Left colon (tissue), 2 donors: ENCODE results near the gene PEX6. TPM values are rescaled to one million over a fixed set of nuclear protein-coding genes. Genes with fewer than 3 reads are reported as not detected.
A peak's percentile ranks its signal among the peaks of the same experiment; 100 is the strongest.
"Not testable (repeated sequence)": the region's sequence is repeated elsewhere in the genome, so short reads cannot be mapped to it uniquely, and the experiment has no call there.

ENCODE experiments used
- ATAC-seq: fragments of 200-7000 bp; cut with Tn5 transposase; one replicate; pipeline ENCODE4 v1.9.1; 2020; ENCODE audit warnings: mild to moderate bottlenecking, moderate library complexity
- DNase-seq, 2 donors: peaks; one replicate each; pipeline ENCODE4 v3.0.0-alpha.2; 2020
- intact Hi-C, 2 donors: fragments of 100-400 bp; cut with DNase I in 1 of 2; cut with micrococcal nuclease in 1 of 2; formaldehyde crosslinking; loops; one replicate each; pipeline versions ENCODE4 v1.11.2 to v1.14.0; 2022; cut with DNase I, micrococcal nuclease
- total RNA-seq, 2 donors: library from RNA; stranded (reverse); fragmentation: NEBNext Ultra II Directional; extraction: Animal tissue kit (Norgen Biotek cat#: 25700); gene quantifications; one replicate each; pipeline ENCODE4 v1.2.1, GENCODE V29; 2021
- donor health status: DM: no; HTN: no; CAD: no.
- donor health status: DM: yes; HTN: yes; CAD: no.

The PEX6 gene
- total RNA-seq, 2 donors from 2014 or later: 22.4 to 26.9 TPM

DNA sequence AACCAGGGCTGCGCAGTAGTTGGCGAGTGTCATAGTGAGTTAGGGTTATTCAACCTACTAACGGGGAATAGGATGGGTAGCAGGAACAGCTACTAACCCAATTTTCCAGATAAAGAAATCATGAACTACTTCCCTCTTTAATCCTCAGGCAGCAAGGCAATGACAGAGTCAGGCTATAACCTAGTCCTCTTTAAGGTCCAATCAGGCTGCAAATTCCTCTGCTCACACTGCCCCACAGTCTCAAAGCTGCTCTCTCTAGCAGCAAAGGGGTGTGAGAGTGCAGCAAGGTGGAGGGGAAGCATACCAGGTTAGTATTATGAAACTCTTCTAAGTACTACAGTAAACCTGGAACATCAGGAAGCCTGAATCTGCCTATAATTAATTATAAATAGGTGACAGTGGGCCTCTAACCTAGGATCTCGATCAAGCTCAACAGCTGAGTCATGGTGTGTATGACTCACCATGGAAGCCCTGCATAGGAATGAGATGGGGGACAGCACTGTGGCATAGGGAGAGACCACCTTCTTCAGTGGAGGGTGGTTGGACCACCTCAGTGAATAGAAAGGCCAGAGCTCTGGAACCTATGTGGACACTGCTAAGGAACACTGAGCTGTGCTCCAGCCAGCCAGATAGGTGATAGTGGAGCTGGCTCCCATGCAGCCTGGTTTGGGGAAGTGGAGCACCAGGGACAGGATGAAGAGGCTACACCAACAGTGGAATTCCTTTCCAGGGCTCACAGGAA is 7.9 kb downstream of the PEX6 start:
- intact Hi-C loops: no loop called here
- ATAC-seq: no peak
- no peak for DNase-seq

DNA sequence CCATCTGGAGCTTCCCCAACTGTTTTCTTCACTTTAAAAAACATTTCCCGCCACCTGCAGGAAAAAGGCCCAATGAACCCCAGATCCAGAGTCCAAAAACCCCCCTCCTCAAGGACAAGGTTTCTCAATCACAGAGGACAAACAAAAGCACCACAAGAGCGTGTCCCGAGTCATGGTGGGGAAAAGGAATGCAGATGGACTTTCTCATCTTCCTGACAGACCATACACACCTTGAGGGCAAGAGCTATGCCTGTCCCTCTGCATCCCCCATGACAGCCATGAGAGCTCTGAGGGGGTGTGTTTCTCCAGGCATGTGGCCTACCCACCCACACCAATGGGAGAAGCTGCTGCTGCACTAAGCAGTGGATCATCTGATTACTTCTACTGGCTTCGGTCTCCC is 9.0 kb downstream of the PEX6 start:
- no peak for ATAC-seq
- DNase-seq: no peak
- intact Hi-C loops: no loop called here

GRCh38 chr6:42969431-42969830 is 9.6 kb downstream of the PEX6 start:
- ATAC-seq: no peak
- intact Hi-C loops: no loop called here

GRCh38 chr6:42968783-42969182 is 10.2 kb downstream of the PEX6 start:
- ATAC-seq (no peak), DNase-seq (no peak)
- intact Hi-C loops: no loop called here

More at GRCh38 chr6:42969431-42969830, 9.6 kb downstream of the PEX6 start:
- no peak for DNase-seq

GRCh38 chr6:42968126-42968701 is 10.8 kb downstream of the PEX6 start:
- intact Hi-C loops: no loop called here
- ATAC-seq (no peak), DNase-seq (no peak)

DNA sequence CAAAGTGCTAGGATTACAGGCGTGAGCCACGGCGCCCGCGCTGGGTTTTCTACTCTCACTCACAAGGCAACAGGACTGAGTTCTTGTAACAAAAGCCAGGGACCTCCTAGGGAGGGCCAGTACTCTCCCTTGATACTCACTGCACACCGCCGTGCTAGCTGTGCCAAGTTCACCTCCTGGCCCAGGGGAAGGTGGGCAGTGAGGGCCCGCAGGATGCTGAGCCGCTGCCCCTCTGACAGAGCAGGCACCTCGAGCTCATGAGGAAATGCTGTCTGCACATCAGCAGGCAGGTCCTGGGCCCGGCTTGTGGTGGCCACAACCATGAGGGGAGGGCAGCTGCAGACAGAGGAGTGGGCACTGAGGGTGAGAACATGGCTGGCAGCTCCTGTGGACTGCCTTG is 11.8 kb downstream of the PEX6 start:
- intact Hi-C loops: no loop called here
- DNase-seq (no peak), ATAC-seq (no peak)

DNA sequence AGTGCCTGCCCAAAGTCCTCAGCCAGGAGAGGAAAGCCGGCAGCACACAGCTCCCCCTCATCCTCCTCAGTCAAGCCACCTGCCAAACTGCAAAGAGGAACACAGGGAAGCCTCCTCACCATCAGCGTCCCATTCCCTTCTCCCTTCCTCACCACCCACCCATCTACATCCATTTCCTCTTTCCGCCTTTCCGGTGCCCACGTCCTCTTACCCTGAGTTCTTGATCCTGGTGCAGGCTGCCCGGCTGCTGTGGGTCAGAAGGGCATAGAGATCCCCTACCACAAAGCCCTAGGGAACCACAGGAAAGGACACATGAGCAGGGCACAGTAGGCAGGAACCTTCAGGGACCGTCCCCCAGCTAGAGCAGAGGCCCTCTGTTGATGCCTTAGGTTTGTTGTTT is 12.4 kb downstream of the PEX6 start:
- DNase-seq: no peak
- ATAC-seq: no peak
- intact Hi-C loops: no loop called here

- intact Hi-C loops: no loop called here
- DNase-seq: peak in 1 of 2 donors; percentile 38
- ATAC-seq: peak; percentile 29
Observed at GRCh38 chr6:42963855-42964605, 15.0 kb downstream of the PEX6 start.

GRCh38 chr6:42963179-42963854 is 15.7 kb downstream of the PEX6 start:
- intact Hi-C loops: no loop called here
- DNase-seq (no peak), ATAC-seq (no peak)

DNA sequence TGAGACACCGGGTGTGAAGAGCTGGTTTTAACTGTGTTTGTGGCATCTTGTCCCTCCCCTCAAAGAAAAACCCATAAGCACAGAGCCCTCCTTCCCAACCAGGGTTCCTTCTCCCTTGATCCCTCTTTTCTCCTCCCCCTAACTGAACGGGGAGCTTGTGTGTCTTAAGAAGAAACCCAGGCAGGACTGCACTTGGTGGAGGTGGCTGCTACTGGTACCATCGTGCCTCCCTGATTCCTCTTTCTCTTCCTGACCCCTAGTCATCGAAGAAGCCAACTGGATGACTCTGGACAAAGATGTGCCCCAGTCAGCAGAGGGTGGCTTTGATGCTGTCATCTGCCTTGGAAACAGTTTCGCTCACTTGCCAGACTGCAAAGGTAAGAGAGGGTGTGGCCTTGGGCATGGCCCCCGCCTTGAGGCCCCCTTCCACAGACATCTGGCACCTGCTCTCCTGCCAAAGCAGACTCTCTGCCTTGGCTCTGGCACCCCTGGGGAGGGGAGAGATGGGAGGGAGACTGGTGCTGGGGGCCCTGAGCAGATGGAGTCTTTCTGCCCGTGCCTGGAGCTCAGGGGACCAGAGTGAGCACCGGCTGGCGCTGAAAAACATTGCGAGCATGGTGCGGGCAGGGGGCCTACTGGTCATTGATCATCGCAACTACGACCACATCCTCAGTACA is 16.3 kb downstream of the PEX6 start:
- DNase-seq: no peak
- no peak for ATAC-seq
- intact Hi-C loops: no loop called here

DNA sequence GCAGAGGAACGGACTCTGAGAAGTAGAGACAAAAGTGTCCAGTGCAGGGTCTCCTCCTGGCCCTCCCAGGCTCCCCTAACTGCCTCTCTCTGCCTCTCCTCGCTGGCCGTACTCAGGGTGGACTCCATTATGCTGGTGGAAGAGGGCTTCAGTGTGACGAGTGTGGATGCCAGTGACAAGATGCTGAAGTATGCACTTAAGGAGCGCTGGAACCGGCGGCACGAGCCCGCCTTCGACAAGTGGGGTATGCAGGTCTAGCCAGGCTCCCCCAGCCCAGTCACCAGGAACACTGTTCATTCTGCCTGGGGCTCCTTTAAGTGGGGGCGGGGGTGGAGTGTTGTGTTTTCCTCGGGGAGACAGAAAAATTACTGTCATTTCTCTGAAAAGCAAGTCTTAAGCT is 16.9 kb downstream of the PEX6 start:
- DNase-seq: no peak
- no peak for ATAC-seq
- intact Hi-C loops: no loop called here

DNA sequence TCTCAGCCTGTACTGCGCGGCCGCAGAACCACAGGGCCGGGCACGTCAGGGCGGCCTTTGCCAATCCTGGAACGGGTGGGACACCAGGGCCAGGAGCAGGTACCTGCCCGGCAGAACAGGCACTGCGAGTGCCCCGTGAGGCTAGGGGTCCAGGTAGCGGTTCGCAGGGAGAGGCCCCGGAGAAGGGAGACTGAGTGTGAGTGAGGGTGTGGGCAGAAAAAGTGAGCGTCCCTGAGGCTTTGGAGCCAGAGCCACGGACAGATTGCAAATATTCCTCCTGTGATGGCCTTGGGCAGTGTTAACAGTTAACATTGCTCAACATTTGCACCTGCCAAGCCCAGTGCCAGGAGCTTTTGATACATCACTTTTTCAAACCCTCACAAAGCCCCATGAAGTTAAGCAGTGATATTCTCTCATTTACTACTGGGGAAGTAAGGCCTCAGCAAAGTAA is 17.9 kb downstream of the PEX6 start:
- no peak for DNase-seq
- peak; percentile 2 for ATAC-seq
- intact Hi-C loops: no loop called here

DNA sequence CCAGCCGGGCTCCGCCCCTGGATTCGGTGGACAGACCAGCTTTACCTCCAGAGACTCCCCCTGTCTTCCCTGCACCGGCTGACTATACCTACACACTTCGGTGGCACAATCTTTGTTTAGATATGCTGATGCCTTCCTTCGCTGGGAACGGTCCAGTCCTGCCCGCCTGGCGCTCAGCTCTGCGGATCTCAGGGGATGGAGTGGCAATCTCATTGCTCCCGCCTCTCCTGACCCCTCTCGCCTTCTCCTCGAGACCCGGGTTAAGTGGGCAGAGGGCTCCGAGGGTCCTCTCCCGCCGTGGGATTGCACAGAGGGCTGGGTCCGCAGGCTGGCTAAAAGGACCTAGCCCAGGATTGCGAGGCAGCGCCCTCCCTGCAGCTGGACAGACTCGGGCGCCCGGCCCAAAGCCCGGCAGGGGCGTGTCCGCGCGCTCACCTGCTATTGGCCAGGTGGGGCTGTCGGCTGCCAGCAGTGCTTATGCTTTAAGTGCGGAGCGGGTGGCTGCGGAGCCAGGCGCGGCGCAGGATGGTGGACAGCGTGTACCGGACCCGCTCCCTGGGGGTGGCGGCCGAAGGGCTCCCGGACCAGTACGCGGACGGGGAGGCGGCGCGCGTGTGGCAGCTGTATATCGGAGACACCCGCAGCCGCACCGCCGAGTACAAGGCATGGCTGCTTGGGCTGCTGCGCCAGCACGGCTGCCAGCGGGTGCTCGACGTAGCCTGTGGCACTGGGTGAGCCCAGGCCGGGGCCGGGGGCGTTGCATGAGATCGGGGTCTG is 18.6 kb downstream of the PEX6 start, which contains the start of gene GNMT:
Gene GNMT, plus strand, starts transcription at position 512 of the 777 bp plus-strand sequence. Its CDS starts 14 bp downstream, at position 526.
- intact Hi-C loops: no loop called here
- ATAC-seq: peak; percentile 98
- peak; percentile 74 to 84 for DNase-seq

DNA sequence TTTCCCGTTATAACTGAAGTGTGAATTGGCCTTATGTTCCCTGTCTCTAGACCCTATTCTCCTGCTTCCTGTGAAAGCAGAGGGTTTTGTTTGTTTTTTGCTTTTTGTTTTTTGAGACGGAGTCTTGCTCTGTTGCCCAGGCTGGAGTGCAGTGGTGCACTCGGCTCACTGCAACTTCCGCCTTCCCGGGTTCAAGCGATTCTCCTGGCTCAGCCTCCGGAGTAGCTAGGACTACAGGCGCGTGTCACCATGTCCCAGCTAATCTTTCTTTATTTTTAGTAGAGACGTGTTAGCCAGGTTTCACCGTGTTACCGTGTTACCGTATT is 19.1 kb downstream of the PEX6 start:
- peak; percentile 22 for ATAC-seq
- no peak for DNase-seq
- intact Hi-C loops: no loop called here

- intact Hi-C loops: no loop called here
- ATAC-seq (no peak), DNase-seq (no peak)
Observed at GRCh38 chr6:42958125-42958524, 20.9 kb downstream of the PEX6 start.

GRCh38 chr6:42954405-42954804 is 24.6 kb downstream of the PEX6 start:
- intact Hi-C loops, DNase-seq, ATAC-seq: not testable (repeated sequence)

DNA sequence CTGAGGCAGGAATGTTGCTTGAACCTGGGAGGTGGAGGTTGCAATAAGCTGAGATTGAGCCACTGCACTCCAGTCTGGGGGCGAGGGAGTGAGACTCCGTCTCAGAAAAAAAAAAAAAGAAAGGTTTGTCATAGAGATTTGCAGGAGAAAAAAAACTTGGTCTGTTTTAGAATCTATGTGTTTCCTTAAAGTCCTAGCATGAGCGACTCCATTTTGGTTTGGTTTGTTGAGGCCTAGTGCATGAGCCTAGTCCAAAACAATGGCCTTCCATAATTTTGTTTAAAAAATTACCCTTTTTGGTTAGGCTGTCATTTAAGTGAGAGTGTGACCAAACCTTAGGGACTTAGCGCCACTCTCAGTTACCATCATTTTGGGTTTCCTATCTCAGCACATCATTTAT is 26.6 kb downstream of the PEX6 start:
- no peak for ATAC-seq
- DNase-seq: no peak
- intact Hi-C loops: no loop called here

DNA sequence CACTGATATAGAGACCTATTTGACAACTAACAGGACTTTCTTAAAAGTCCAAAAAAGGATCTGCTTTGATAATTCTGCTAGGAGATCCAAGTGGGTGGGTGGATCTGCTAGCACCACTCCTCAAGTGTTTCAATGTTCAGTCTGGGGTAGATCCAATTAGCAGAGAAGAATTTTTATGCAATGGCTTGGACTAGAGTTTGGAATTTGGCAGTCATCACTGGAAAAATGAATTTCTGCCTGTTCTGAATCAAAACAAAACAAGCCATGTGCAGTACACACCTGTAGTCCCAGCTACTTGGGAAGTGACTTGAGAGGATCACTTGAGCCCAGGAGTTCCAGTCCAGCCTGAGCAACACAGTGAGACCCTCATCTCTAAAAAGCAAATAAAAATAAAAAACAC is 31.0 kb downstream of the PEX6 start:
- ATAC-seq (no peak), DNase-seq (no peak)
- intact Hi-C loops: no loop called here
